Stimulated activated CD4-positive, alpha-beta T cell treated with anti-CD3 and anti-CD28 coated beads, Interleukin-2, amount 100 ng/mL, for 24 hours (primary cell): ENCODE measurements around the gene ACSM2B.
"Not testable (repeated sequence)": the region's sequence is repeated elsewhere in the genome, so short reads cannot be mapped to it uniquely, and the experiment has no call there.

Source experiments
- DNase-seq, 2 donors: peaks; one replicate each; pipeline ENCODE4 v3.0.0-alpha.2; 2020

The ACSM2B gene, protein sequence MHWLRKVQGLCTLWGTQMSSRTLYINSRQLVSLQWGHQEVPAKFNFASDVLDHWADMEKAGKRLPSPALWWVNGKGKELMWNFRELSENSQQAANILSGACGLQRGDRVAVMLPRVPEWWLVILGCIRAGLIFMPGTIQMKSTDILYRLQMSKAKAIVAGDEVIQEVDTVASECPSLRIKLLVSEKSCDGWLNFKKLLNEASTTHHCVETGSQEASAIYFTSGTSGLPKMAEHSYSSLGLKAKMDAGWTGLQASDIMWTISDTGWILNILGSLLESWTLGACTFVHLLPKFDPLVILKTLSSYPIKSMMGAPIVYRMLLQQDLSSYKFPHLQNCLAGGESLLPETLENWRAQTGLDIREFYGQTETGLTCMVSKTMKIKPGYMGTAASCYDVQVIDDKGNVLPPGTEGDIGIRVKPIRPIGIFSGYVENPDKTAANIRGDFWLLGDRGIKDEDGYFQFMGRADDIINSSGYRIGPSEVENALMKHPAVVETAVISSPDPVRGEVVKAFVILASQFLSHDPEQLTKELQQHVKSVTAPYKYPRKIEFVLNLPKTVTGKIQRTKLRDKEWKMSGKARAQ

DNA sequence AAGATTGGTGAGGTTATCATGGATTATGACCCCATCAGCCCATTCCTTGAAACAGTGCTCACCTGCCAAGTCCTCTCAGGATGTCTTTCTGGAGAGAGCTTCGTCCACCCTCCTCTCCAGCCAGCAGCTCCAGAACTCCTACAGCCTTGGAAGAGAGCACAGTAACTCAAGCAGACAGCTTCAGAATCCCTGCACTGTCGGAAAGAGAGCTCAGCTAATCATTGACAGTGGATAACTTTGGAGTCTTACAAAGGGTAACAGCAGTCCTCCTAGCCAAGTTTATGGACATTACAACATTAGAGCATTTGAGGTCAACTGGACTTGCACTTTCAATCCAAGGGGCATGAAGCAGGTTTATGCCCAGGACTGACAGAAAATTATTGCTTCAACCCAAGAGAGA lies at the start of gene ACSM2B:
TSS of gene ACSM2B (minus strand) at position 223 of the 400 bp plus-strand sequence. CDS start 11,522 bp downstream, outside the sequence.
- not testable (repeated sequence) for DNase-seq

DNA sequence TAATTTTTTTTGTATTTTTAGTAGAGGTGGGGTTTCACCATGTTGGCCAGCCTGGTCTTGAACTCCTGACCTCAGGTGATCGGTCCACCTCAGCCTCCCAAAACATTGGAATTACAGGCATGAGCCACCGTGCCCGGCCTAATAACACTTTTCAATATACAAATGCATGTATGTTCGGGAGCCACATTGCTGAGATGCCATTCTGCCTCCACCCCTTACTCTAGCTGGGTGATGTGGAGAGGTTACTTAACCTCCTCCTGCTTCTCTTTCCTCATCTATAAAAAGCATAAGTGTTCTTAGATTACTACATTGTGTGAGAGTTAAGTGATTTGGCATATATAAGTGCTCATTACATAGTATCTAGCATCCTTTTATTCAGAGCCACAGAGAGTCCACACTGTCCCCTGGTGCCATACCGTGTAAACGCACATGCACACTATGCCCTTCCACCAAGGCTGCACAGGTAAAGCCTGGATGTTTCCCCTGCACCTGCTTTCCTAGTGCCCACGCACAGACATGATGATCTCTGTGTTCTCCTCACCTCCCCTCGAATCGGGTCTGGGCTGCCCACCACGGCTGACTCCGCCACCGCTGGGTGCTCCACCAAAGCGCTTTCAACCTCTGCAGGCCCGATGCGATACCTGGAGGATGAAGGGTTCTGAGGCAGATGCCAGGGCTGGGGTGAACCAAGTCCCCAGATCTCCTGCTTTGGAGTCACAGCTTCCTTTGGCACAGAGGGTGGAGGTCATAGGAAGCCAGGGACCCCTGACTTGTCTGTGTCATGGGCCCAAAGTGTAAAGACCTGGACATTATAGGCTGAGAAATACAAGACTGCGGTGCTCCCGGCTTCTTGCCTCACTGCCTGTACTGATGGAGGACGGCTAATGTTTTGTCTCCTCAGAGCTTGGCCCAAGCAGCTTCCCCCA lies 49.0 kb upstream of the ACSM2B start:
- DNase-seq: no peak

DNA sequence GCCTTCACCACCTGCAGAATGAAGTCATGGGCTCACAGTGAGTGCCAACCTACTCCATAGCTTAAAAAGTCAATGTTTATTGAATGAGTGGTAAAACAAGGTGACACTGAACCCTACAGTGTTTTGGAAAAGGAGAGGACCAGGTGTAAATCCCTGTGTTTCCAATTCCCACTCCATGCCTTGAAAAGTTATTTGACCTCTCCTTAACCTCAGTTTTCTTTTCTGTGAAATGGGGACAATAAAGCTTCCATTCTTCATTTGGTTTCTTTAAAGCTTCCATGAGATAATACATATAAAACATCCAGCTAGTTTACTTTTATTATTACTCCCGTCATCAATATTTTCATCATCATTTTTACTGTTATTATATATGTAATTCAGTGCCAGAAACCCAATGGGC lies 48.0 kb upstream of the ACSM2B start:
- DNase-seq: no peak

DNA sequence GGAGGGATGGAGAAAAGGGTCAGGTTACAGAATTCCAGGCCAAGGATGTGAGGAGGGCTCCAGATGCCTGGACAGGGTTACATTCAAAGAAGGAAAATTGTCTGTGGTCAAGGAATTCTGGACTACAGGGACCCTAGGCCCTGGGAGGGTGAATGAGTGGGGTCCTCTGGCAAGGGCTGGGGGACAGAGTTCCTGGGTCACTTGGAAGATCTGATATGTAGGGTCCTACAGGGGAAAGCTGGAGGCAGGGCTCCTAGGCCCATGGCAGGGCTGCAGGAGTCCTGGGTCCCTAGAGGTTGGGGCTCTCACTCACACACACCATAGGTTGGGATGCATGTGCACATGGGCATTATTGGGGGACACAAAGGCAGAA lies 46.3 kb upstream of the ACSM2B start:
- DNase-seq: no peak

DNA sequence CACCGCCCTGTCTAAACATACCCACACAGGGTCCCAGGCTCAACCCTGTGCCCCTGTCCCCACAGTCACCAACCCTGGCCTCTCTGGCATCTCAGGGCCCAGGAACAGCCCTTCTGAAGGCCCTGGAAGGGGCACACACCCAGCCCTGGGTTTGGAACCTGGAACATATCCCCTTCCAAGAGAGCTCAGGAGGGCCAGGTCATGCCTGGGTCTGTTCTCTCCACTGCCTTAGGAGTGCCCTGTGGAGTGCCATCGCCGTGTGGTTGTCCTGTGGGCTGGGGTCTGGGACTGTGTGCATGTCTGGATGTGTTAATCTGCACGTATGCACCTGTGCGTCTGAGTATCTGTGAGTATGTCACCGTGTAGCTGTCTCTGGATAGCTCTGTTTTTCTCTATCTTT lies 45.2 kb upstream of the ACSM2B start:
- DNase-seq: no peak

DNA sequence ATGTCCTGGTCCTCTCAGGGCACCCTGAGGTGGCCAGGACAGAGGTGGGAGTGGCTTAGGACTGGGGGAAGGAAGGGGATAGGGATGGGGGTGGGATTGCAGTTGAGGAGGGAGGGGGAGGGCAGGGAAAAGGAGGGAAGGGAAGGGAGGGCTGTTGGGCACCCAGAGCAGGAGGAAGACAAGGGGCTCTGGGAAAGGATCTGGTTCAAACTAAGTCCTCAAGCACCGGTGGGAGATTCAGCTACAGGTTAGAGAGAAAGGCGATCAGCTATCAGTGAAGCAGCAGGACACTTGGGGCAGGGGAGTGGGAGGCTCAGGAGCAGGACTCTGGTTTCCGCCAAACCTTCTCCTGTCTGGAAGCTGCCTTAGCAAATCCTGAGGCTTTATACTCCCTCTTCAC lies 44.6 kb upstream of the ACSM2B start:
- no peak for DNase-seq

DNA sequence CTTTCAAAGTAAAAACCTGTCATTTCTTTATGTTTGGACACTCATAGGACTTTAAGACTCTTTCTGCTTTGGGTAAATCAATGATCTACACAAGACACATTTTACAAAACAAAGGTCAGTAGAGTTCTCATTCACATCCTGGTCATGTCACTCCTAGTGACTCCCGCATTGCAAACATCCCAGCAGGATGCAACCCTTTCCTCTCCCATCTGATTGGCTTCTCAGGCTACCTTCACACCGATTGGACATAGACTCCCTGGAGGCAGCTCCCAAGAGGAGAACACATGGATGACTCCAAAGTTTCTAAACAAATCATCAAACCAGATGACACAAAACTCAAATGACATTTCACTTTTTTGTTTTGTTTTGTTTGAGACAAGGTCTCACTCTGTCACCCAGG lies 43.8 kb upstream of the ACSM2B start:
- no peak for DNase-seq

DNA sequence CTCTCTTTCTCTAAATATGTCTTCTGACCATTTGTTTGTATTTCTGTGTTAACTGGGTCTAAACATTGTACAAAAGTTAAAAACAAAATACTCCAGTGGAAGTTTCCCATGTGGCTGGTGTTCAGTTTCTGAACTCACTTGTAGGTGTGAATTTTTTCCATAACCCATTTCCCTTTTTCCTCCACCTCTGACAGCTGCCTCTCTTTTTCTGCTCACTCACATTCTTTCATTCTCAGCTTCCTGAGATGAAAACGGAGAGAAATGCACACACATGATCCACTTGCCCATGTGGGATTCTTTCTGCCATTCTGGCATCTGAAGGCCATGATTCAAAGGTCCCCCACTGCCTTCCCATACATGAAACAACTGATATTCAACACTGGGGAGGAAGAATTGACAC lies 41.1 kb upstream of the ACSM2B start:
- no peak for DNase-seq

DNA sequence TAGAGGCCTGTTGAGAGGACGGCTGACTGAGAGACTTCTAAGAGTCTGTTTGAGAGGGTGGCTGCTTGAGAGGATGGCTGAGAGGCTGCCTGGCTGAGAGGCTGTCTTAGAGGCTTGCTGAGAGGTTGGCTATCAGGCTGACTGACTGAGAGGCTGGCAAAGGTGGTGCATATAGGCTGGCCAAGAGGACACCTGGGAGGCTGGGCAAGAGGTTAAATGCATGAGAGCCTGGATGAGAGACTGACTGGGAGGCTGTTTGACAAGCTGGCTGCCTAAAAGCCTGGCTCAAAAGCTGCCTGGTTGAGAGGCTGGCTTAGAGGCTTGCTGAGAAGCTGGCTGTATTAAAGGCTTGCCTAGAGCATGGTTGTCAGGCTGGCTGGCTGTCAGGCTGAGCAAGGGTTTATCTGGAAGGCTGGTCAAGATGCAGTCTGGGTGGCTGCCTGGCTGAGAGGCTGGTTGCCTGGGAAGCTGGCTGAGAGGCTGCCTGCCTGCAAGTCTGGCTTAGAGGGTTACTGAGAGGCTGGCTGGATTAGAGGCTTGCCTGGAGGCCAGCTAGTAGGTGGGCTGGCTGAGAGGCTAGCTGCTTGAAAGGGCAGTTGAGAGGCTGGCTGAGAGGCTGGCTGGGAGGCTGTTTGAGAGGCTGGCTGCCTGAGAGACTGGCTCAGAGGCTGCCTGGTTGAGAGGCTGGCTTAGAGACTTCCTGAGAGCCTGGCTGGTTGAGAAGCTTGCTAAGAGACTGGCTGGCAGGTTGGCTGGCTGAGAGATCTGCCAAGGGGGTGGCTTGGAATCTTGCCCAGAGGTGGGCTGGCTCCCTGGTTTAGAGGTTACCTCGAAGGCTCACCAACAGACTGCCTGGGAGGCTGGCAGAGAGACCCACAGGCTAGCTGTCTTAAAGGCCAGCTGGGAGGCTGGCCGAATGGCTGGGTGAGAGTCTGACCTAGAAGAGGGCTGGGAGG lies 38.3 kb upstream of the ACSM2B start:
- no peak for DNase-seq

DNA sequence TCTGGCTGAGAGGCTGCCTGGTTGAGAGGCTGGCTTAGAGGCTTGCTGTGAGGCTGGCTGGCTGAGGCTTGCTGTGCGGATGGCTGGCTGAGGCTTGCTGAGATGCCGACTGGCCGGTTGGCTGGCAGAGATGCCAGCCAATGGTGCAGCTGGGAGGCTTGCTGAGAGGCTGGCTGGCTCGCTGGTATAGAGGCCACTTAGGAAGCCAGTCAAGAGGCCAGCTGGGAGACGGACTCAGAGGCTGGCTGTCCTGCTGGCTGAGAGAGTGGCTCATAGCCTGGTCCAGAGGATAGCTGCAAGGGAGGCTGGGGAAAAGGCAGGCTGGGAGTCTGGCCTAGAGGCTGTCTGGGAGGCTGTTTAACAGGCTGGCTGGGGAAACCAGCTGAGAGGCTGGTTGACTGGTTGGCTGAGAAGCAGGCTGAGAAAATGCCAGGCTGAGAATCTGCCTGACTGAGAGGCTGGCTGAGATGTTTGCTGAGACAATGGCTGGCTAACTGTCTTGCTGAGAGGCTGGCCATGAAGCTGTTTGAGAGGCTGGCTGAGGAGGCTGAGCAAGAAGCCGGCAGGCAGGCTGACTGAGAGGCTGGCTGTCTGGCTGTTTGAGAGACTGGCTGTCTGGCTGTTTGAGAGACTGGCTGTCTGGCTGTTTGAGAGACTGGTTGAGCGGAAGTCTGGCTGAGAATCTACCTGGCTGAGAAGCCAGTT lies 37.5 kb upstream of the ACSM2B start:
- DNase-seq: no peak

DNA sequence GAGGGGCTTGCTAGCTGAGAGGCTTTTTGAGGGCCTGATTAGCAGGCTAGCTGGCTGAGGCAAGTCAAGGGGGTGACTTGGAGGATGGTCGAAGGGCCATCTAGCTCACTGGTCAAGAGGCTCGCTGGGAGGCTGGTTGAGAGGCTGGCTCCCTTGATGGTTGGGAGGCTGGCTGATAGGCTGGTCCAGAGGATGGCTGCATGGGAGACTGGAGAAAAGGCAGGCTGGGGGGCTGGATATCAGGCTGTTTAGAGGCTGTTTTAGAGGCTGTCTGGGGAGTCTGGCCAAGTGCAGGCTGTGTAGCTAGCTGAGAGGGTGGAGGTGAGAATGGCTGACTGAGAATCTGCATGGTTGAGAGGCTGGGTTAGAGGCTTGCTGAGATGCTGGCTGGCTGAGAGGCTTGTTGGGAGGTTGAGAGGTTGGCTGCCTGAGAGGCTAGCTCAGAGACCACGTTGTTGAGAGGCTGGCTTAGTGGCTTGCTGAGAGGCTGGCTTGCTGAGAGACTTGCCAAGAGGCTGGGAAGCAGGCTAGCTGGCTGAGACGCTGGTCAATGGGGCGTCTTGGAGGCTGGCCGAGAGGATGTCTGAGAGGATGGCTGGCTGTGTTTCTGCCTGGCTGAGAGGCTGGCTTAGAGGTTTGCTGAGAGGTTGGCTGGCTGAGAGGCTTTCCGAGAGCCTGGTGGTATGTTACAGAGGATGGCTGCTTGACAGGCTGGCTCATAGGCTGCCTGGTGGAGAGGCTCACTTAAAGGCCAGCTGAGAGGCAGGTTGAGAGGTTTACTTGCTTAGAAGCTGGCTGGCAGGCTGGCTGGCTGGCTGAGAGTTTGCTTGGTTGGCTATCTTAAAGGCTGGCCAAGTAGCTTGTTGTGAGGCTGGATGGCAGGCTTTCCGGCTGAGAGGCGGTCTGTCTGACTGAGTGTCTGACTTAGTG lies 36.6 kb upstream of the ACSM2B start:
- no peak for DNase-seq

DNA sequence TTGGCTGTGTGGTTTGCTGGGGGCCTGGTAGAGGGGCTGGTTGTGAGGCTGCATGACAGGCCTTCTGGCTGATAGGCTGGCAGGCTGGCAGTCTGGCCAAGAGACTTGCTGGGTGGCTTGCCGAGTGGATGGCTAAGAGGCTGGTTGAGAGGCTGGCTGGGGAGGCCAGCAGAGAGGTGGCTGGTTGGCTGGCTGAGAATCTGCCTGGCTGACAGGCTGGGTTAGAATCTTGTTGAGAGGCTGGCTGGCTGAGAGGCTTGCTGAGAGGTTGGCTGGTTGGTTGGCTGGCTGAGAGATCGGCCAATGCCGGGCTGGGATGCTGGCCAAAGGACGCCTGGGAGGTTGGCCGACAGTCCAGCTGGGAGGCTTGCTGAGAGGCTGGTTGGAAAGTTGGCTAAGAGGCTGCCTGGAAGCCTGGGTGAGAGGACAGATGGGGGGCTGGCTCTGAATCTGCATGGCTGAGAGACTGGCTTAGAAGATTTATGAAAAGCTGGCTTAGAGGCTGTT lies 35.9 kb upstream of the ACSM2B start:
- DNase-seq: no peak

DNA sequence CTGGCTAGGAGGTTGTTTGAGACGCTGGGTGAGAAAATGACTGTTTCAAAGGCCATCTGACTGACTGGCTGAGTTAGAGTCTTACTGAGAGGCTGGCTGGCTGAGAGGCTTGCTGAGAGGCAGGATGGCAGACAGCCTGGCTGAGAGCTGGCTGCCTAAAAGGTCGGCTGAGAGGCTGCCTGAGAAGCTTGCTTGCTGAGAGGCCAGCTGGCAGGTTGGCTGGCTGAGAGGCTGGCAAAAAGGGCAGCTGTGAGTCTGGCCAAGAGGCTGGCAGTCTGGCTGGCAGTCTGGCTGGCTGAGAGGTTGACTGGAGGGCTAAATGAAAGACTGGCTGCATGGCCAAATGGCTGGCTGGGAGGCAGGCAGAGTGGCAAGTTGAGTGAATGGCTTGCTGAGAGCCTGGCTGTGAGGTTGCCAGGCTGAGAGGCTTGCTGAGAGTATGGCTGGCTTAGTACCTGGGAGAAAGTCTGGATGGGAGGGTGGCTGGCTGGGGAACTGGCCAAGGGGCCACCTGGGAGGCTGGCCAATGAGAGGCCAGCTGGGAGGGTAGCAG lies 35.3 kb upstream of the ACSM2B start:
- no peak for DNase-seq

DNA sequence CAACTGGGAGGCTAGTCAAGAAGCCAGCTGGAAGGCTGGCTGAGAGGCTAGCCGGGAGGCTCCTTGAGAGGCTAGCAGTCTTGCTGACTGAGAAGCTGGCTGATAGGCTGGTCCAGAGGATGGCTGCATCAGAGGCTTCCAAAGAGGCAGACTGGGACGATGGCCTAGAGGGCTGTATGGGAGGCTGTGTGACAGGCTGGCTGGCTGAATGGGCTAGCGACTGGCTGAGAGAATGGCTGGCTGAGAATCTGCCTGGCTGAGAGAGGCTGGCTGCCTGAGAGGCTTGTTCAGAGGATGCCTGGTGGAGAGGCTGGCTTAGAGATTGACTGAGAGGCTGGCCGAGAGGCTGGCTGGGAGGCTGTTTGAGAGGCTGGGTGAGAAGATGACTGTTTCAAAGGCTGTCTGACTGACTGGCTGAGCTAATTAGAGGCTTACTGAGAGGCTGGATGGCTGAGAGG lies 34.8 kb upstream of the ACSM2B start:
- DNase-seq: no peak

DNA sequence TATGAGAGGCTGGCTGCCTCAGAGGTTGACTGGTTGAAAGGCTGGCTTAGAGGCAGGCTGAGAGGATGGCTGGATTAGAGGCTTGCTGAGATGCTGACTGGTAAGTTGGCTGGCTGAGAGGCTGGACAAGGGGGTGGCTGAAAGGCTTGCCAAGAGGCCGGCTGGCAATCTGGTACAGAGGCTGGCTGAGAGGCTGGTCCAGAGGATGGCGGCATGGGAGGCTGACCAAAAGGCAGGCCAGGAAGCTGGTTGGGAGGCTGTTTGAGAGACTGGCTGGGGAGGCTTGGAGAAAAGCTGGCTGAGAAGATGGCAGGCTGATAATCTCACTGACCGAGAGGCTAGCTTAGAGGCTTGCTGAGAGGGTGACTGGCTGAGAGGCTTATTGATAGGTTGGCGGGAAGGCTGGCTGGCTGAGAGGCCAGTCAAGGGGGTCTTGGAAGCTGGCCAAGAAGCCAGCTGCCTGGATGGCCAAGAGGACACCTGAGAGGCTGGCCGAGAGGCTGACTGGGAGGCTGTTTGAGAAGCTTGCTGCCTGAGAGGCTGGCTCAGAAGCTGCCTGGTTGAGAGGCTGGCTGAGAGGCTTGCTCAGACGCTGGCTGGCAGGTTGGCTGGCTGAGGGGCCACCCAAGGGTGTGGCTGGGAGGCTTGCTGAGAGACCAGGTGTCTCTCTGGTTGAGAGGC lies 34.2 kb upstream of the ACSM2B start:
- DNase-seq: no peak

DNA sequence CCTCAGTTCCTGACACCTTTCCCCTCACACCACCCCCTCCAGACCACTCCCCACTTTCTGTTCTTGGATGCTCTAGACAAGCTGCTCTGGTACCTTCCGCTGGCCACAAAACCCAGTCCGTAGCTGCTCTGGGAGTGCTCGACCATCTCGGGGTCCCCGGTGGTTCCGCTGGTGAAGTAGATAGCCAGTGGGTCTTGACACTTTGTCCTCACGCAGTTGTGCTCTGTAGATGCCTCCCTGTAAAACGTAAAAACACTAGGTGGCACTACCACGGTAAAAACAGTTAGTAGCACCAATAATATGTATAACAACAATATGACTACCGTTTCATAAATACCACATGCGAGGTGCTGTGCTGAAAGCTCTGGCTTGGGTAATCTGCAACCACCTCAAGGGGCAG lies 26.0 kb upstream of the ACSM2B start:
- DNase-seq: not testable (repeated sequence)

DNA sequence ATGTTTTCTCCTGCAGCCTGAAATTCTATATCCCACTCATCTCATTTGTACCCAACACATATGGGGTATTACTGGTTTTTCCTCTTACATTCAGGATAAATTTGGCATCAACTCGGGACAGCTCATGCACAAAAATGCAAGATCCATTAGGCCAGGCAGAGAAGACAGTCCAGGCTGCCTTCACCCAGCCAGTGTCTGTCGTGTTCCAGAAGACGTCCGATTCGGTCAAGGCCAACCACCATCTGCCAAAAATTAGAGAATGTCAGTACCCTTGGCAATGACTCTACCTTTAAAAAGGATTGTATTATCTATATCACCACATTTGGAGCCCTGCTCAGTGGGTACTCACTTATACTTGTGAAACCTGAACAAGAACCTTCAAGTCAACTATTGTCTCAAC lies 23.3 kb upstream of the ACSM2B start:
- DNase-seq: not testable (repeated sequence)

DNA sequence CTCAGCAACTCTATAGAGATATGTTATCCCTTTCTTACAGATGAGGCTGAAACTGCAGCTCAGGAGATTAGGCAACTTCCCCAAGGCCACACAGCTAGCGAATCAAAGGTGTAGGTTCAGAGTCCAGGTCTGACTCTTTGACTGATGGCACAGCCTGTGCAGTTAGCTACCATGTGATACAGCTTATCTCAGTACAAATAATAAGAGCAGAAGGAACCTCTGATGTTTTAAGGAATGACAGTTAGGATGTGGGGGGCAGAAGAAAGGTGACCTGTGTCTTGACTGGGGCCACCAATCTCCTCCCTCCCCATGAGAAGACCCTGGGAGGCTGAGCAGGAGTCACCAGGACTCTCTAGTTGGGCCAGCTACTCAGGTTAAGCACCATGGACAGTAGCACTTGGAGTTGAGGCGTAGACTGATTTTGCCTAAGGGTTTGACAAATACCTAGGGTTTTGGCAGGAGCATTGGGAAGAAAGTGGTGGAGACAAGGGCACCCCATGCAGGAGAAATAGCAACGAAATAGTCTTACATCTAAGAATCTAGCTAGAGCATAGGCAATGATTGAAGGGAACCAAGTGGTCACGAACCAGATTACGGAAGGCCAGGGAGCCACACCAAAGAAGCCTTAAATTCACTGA lies 22.8 kb upstream of the ACSM2B start:
- DNase-seq: no peak

DNA sequence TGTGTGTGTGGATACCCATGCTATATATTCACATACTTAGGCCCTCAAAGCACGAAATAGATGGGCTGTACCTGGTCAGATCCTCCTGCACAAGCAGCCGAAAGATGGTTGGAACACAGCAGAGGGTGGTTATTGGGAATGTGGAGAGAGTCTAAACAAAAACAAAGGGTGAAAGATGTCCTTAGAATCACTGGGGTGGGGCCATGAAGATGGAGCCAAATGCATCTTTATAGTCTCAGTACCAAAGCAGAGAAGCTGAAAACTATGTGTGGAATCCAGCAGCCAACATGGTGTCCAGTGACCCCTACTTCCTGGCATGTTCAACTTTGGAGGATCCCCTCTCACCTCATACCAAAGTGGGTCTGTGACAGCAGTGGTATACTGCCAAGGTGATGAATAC lies 19.5 kb upstream of the ACSM2B start:
- DNase-seq: not testable (repeated sequence)
